Measurements from ENCODE around the gene SLC44A4. TPM values are rescaled to one million over a fixed set of nuclear protein-coding genes. Genes with fewer than 3 reads are reported as not detected.
A peak's percentile ranks its signal among the peaks of the same experiment; 100 is the strongest.

The SLC44A4 gene
- total and polyA plus RNA-seq, 9 of the 15 experiments (the other 6 are each of a cell fraction or from before 2014, with no cell fraction given), result 7.9 to 18.6 (median 11.2) TPM

DNA sequence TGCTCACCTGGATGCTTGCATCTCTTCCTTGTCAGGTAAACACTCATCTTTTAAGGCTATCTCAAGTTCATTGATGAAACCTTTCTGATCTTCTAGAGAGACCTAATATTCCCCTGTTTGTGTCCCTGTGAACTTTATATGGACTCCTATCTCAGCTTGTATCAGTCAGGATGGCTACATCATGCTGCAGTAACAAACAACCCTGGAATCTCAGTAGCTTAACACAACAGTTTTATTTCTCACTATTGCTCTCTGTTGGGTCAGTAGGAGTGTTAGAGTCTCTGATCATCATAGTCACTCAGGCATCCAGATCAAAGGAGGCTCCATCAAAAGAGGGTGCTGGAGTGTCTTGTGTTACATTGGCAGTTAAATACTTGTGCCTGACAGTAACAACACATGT lies 36.6 kb upstream of the SLC44A4 start (continued):
- TF ChIP-seq SMAD4 (CRISPR knock-in tag; conservative IDR thresholded peaks at IDR 0.05) (no peak), SAFB2 (IDR thresholded peaks at IDR 0.05; ENCODE audit: borderline replicate concordance, low read depth, low read length, severe bottlenecking) (no peak)

DNA sequence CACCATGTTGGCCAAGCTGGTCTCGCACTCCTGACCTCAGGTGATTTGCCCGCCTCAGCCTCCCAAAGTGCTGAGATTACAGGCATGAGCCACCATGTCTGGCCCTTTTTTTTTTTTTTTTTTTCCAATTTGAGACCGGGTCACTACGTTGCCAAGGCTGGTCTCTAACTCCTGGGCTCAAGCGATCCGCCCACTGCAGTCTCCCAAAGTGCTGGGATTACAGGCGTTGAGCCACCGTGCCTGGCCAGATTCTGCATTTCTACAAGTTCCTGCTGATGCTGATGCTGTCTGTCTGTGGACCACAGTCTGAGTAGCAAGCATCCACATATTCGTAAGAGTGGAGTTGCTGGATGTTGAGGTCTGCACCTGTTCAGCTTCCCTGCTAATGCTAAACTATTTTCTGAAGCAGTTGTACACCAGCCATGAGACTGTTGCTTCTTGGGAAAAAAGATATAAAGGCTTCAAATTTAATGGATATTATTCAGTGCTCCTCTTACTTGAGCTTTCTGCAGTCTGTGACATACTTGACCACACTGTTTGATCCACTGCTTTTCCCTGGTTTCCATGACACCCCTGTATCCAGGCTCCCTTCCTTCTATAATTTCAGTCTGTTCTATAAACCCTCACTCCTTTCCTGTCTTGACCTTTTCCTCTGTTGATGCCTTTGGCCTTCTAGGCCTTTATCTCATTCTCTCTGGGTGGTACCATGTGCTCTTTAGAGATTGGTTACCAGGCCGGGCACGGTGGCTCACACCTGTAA lies 33.2 kb upstream of the SLC44A4 start:
- POLR2A ChIA-PET, result interaction anchor here (0.5 to 1.6 kb wide), 3 partner anchors 10 to 1217 kb away, joined by 4 to 6 read pairs (median 4); no protein-coding TSS in a partner anchor
- no peak overlapping the region for H3K4me2 ChIP-seq (ENCODE audit: insufficient read depth, low read length)
- WGBS (ENCODE audit: insufficient coverage, low coverage, missing lambda C conversion rate), result 58% methylated on average over 11 of the region's 11 CpGs
- TF ChIP-seq PHB (CRISPR knock-in tag; IDR thresholded peaks at IDR 0.05), result no peak
- no peak for TF ChIP-seq CHCHD3 (CRISPR knock-in tag; IDR thresholded peaks at IDR 0.05)
- 0 out of 2 replicates have a peak, but pooled peaks have one; percentile 23 for TF ChIP-seq NR2C2 (CRISPR knock-in tag; IDR thresholded peaks at IDR 0.05)
- TF ChIP-seq NR2C2 (tag; IDR thresholded peaks at IDR 0.05), result no peak
- TF ChIP-seq SRSF7 (optimal IDR thresholded peaks at IDR 0.05; ENCODE audit: low read depth, low read length), result no peak
- TF ChIP-seq DMBX1 (CRISPR knock-in tag; IDR thresholded peaks at IDR 0.05; ENCODE audit: borderline replicate concordance), result no peak
- TF ChIP-seq, protein P1, sequence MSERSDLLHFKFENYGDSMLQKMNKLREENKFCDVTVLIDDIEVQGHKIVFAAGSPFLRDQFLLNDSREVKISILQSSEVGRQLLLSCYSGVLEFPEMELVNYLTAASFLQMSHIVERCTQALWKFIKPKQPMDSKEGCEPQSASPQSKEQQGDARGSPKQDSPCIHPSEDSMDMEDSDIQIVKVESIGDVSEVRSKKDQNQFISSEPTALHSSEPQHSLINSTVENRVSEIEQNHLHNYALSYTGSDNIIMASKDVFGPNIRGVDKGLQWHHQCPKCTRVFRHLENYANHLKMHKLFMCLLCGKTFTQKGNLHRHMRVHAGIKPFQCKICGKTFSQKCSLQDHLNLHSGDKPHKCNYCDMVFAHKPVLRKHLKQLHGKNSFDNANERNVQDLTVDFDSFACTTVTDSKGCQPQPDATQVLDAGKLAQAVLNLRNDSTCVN (CRISPR knock-in tag; IDR thresholded peaks at IDR 0.05), result no peak
- no peak for TF ChIP-seq SUPT5H (IDR thresholded peaks at IDR 0.05)
- TF ChIP-seq NRF1 (conservative IDR thresholded peaks at IDR 0.05 in 1 of 2, IDR thresholded peaks at IDR 0.05 in 1 of 2), result no peak
- TF ChIP-seq SMARCB1 (IDR thresholded peaks at IDR 0.05; ENCODE audit: insufficient read length, low read depth), result no peak
- no peak for TF ChIP-seq ZNF507 (tag; conservative IDR thresholded peaks at IDR 0.05)
- TF ChIP-seq, protein P2, sequence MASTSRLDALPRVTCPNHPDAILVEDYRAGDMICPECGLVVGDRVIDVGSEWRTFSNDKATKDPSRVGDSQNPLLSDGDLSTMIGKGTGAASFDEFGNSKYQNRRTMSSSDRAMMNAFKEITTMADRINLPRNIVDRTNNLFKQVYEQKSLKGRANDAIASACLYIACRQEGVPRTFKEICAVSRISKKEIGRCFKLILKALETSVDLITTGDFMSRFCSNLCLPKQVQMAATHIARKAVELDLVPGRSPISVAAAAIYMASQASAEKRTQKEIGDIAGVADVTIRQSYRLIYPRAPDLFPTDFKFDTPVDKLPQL (IDR thresholded peaks at IDR 0.05; ENCODE audit: extremely low read depth, insufficient read length), result no peak
- TF ChIP-seq, protein P3, sequence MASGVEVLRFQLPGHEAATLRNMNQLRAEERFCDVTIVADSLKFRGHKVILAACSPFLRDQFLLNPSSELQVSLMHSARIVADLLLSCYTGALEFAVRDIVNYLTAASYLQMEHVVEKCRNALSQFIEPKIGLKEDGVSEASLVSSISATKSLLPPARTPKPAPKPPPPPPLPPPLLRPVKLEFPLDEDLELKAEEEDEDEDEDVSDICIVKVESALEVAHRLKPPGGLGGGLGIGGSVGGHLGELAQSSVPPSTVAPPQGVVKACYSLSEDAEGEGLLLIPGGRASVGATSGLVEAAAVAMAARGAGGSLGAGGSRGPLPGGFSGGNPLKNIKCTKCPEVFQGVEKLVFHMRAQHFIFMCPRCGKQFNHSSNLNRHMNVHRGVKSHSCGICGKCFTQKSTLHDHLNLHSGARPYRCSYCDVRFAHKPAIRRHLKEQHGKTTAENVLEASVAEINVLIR (CRISPR knock-in tag; IDR thresholded peaks at IDR 0.05), result no peak
- no peak for TF ChIP-seq ZNF431 (CRISPR knock-in tag; IDR thresholded peaks at IDR 0.05)
- no peak for TF ChIP-seq ESRRA (IDR thresholded peaks at IDR 0.05; ENCODE audit: borderline replicate concordance, low read depth)
- TF ChIP-seq ZNF347 (CRISPR knock-in tag; IDR thresholded peaks at IDR 0.05; ENCODE audit: low read depth), result no peak
- peak; percentile 54 for TF ChIP-seq RFX1 (IDR thresholded peaks at IDR 0.05)

More for the DNA sequence above, 33.2 kb upstream of the SLC44A4 start:
- Histone ChIP-seq H3K4me3 (no peak overlapping the region), H4K20me1 (replicated peaks; ENCODE audit: control insufficient read depth, insufficient read depth, low read length) (no peaks in the 10 kb centered on the region), H3K27me3 (ENCODE audit: control insufficient read depth in 2 of 2, insufficient read depth in 2 of 2, low read length in 2 of 2) (no peaks in the 10 kb centered on the region), H3K36me3 (ENCODE audit: control insufficient read depth, insufficient read depth, low read length) (no peaks in the 10 kb centered on the region), H3K27ac (ENCODE audit: extremely low read depth, low read depth, low read length) (no peak overlapping the region), H3K9ac (ENCODE audit: insufficient read depth in 1 of 2, low read depth in 2 of 2, low read length in 2 of 2) (peak overlapping the region in 1 of 2 experiments; percentile 37; a peak in 1 of 4 replicates), H3K79me2 (ENCODE audit: control insufficient read depth, insufficient read depth, low read length) (no peaks in the 10 kb centered on the region), H3K4me1 (replicated peaks in 1 of 2; ENCODE audit: control insufficient read depth in 2 of 2, insufficient read depth in 2 of 2, low read length in 2 of 2) (peaks cover 11 to 20% of the 10 kb centered on the region in 2 experiments), H2AFZ (ENCODE audit: low read depth, low read length) (peak overlapping the region; percentile 37; the same call in 1 of the 2 replicates), H3K9me3 (replicated peaks; ENCODE audit: control insufficient read depth, insufficient read depth, low read depth, low read length) (no peaks in the 10 kb centered on the region), H3K9me1 (ENCODE audit: control insufficient read depth, insufficient read depth, low read length) (no peaks in the 10 kb centered on the region)
- in situ Hi-C loops (cut with MboI) (no loop called here), intact Hi-C loops (cut with micrococcal nuclease) (no loop called here)
- no peak for ATAC-seq
- CTCF ChIA-PET (ENCODE audit: low intra/inter-chr PET ratio), result interaction anchor here (0.7 kb wide), 1 partner anchor 31 kb away, joined by 4 read pairs; no protein-coding TSS in a partner anchor
- no peak for FAIRE-seq
- DNase-seq (ENCODE audit: extremely low read depth in 1 of 4, low spot score in 3 of 4), result no peak
- no TSS peak for BruUV-seq (replicated peaks)
